HFFc6 (cell line): Measurements from ENCODE around the gene BMPR1B. TPM values are rescaled to one million over a fixed set of nuclear protein-coding genes. Genes with fewer than 3 reads are reported as not detected.

Source experiments
- DNase-seq: peaks from one replicate; pipeline ENCODE4 v3.0.0-alpha.2; 2018
- H3K27ac Mint-ChIP-seq: 2 replicates; pipeline ENCODE4 v1.8.0; 2020; ENCODE audit warnings: mild to moderate bottlenecking, mixed read lengths
- H3K27me3 Mint-ChIP-seq: 2 replicates; pipeline ENCODE4 v1.8.0; 2021; ENCODE audit warnings: mild to moderate bottlenecking, moderate library complexity, mixed read lengths; ENCODE audit not compliant: insufficient read depth
- H3K36me3 Mint-ChIP-seq: 2 replicates; pipeline ENCODE4 v1.8.0; 2021; ENCODE audit warnings: low read depth, mixed read lengths
- H3K4me1 Mint-ChIP-seq: 2 replicates; pipeline ENCODE4 v1.8.0; 2020; ENCODE audit warnings: low read depth, mixed read lengths
- H3K4me3 Mint-ChIP-seq: 2 replicates; pipeline ENCODE4 v1.8.0; 2020; ENCODE audit warnings: mild to moderate bottlenecking, moderate library complexity, mixed read lengths
- H3K9me3 Mint-ChIP-seq: 2 replicates; pipeline ENCODE4 v1.8.0; 2020; ENCODE audit warnings: mild to moderate bottlenecking, mixed read lengths
- CTCF ChIP-seq: fragments of 200-600 bp; sonication (generic); IDR thresholded peaks from 2 replicates; pipeline ENCODE4 v1.5.0; 2021; ENCODE audit warnings: antibody characterized with exemption, mild to moderate bottlenecking
- total RNA-seq, 6 experiments: library from RNA; stranded (reverse); fragmentation: NEBNext Ultra II Directional; extraction: Animal tissue kit (Norgen Biotek cat#: 25700); gene quantifications; 2 replicates in 1 of 6; 3 replicates in 5 of 6; pipeline ENCODE4 v1.2.3, GENCODE V29; 2021

BMPR1B gene
- total RNA-seq, 6 experiments from 2014 or later = not detected

DNA sequence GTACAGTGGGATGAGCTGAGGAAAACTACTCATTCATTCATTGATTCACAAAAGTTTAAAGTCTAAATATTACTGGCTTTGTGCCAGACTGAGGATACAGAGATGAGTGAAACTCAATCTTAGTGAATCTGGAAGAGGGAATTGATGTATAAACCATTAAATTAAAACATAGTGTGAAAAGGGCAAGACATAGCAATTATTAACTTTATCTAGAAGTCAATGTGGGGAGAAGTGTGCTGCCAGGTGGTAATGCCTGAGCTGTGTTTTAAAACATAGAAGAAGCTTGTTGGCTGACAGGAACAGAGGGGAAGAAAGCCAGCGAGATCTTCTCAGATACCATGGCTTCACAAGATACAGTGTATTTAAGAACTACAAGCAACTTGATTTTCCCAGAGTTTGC is 153.4 kb downstream of the BMPR1B start:
- Mint-ChIP-seq H3K4me1 (no peaks in the 10 kb centered on the region), H3K36me3 (no peaks in the 10 kb centered on the region), H3K27me3 (no peaks in the 10 kb centered on the region), H3K4me3 (no peak overlapping the region), H3K27ac (no peak overlapping the region), H3K9me3 (no peaks in the 10 kb centered on the region)
- no peak for TF ChIP-seq CTCF
- no peak for DNase-seq

DNA sequence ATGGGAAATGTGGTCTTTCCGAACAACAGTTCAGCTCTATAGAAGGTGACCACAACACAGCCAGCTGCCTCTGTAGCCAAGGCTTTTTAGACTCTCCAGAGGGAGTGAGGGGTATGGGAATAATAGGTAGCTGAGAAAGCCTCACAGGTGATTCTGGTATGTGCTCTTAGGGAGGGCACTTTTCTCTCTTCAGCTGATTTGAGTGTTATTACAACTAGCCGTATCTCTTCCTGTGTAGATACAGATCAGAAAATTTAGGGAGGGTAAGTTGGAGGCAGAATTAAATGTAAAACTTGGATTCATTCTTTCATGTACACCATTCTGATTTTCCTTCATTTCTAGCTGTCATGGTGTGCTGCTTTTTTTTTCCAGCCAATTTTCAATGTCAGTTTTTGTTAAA is 154.9 kb downstream of the BMPR1B start:
- H3K36me3 Mint-ChIP-seq = no peaks in the 10 kb centered on the region
- no peak for DNase-seq
- H3K9me3 Mint-ChIP-seq = no peaks in the 10 kb centered on the region
- no peak overlapping the region for H3K27ac Mint-ChIP-seq
- no peak overlapping the region for H3K4me3 Mint-ChIP-seq
- H3K27me3 Mint-ChIP-seq = no peaks in the 10 kb centered on the region
- no peaks in the 10 kb centered on the region for H3K4me1 Mint-ChIP-seq
- no peak for TF ChIP-seq CTCF

DNA sequence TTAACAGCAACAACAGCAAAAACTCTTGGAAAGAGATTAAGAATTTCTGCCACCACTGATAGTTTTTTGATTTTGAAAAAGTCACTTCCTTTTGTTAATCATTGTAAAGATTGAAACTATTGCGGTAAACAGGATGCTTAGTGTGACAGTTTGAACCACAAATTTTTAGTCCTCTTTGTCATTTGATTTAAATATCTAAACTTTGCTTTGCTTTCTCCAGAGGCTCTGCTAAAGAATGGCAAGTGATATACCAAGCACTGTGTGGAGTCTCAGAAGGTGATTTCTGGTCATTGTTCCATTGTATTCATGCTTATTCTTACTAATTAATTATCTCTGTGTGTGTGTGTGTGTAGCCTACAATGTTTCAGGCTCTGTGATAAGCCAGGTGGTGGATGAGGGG is 155.6 kb downstream of the BMPR1B start:
- H3K9me3 Mint-ChIP-seq = no peaks in the 10 kb centered on the region
- no peak overlapping the region for H3K4me3 Mint-ChIP-seq
- no peak for TF ChIP-seq CTCF
- no peaks in the 10 kb centered on the region; the same call in 1 of the 2 replicates for H3K27me3 Mint-ChIP-seq
- H3K4me1 Mint-ChIP-seq = no peaks in the 10 kb centered on the region
- no peak for DNase-seq
- no peaks in the 10 kb centered on the region for H3K36me3 Mint-ChIP-seq
- H3K27ac Mint-ChIP-seq = no peak overlapping the region

DNA sequence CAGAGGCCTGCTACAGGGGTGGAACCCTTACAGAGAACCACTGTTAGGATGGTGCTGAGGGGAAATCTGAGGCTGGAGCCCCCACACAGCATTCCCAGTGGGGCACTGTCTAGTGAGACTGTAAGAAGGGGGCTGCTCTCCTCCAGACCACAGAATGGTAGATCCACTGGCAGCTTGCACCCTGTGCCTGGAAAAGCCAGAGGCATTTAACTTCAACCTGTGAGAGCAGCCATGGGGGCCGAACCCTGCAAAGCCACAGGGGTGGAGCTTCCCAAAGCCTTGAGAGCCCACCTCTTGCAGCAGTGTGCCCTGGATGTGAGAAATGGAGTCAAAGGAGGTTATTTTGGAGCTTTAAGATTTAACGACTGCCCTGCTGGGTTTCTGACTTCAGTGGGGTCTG is 159.4 kb downstream of the BMPR1B start:
- Mint-ChIP-seq H3K4me3 (no peak overlapping the region), H3K27me3 (no peaks in the 10 kb centered on the region; the same call in 1 of the 2 replicates), H3K27ac (no peak overlapping the region), H3K36me3 (no peaks in the 10 kb centered on the region), H3K4me1 (no peaks in the 10 kb centered on the region), H3K9me3 (no peaks in the 10 kb centered on the region)
- no peak for TF ChIP-seq CTCF
- DNase-seq = no peak

- Mint-ChIP-seq H3K36me3 (no peaks in the 10 kb centered on the region), H3K9me3 (no peaks in the 10 kb centered on the region), H3K27ac (no peak overlapping the region), H3K4me3 (no peak overlapping the region), H3K27me3 (no peaks in the 10 kb centered on the region; the same call in 1 of the 2 replicates), H3K4me1 (no peaks in the 10 kb centered on the region)
- no peak for DNase-seq
- TF ChIP-seq CTCF = no peak
These were observed 160.8 kb downstream of the BMPR1B start for GRCh38 chr4:94918543-94918942.

DNA sequence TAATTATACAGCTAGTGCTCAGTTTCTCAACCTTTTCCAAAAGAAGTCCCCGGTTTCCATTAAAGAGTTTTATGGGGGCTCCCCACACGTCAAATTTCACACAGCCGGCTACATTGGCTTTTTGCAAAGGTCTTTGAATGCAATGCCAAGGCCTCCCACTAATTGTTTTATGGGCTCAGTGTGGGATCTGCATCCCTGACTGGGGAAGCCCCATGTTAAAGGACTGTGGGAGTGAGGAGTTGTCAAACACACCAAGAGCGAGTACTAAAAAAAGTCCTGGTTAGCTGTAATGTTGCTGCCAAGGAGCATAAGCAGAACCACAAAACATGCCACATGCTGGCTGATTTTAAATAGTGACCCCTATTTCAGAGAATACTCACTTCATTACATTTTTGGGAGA is 162.6 kb downstream of the BMPR1B start:
- Mint-ChIP-seq H3K27me3 (no peaks in the 10 kb centered on the region; the same call in 1 of the 2 replicates), H3K36me3 (no peaks in the 10 kb centered on the region), H3K27ac (no peak overlapping the region), H3K4me3 (no peak overlapping the region), H3K4me1 (no peaks in the 10 kb centered on the region), H3K9me3 (no peaks in the 10 kb centered on the region)
- DNase-seq = no peak
- TF ChIP-seq CTCF = no peak
